ENCODE measurements around the gene PI16.

Gene PI16

DNA sequence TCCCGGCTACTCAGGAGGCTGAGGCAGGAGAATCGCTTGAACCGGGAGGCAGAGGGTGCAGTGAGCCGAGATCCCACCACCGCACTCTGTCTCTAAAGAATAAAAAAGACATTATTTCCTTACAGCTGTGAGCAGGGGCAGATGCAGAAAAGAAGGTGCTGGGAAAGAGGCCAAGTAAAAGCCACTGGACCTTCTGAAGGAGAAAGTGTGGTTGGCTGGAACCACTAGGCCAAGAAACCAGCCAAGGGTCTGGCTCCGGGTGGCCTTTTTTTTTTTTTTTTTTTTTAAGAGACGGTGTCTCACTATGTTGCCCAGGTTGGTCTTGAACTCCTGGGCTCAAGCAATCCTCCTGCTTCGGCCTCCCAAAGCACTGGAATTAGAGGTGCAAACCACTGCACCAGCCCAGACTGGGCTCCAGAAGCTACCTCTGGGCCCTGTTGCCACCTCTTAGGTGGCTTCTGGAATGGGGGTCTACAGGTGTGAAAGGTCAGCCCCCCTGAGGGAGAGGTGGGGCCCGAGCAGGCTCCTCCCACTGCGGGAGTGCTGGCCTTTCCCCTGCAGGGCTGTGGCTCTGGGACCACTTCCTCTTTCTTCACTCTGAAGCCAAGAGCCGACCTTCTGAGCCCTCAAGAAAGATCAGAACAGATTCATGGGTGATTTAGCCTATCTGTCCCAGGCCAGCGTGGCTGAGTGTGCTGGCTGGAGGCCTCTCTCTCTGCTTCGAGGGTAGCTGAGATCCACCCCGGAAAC is 50.7 kb downstream of the PI16 start, which contains the start of gene FGD2:
FGD2 (plus strand) TSS at position 595 of the 750 bp plus-strand sequence. CDS start 163 bp downstream, outside the sequence.
- H3K36me3 ChIP-seq, result no peaks in the 10 kb centered on the region
- no peak within 1 kb of the TSS for H3K27ac ChIP-seq
- TF ChIP-seq, protein P1, sequence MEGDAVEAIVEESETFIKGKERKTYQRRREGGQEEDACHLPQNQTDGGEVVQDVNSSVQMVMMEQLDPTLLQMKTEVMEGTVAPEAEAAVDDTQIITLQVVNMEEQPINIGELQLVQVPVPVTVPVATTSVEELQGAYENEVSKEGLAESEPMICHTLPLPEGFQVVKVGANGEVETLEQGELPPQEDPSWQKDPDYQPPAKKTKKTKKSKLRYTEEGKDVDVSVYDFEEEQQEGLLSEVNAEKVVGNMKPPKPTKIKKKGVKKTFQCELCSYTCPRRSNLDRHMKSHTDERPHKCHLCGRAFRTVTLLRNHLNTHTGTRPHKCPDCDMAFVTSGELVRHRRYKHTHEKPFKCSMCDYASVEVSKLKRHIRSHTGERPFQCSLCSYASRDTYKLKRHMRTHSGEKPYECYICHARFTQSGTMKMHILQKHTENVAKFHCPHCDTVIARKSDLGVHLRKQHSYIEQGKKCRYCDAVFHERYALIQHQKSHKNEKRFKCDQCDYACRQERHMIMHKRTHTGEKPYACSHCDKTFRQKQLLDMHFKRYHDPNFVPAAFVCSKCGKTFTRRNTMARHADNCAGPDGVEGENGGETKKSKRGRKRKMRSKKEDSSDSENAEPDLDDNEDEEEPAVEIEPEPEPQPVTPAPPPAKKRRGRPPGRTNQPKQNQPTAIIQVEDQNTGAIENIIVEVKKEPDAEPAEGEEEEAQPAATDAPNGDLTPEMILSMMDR (IDR thresholded peaks at IDR 0.05; ENCODE audit: low read depth, low read length), result no peak
- H3K4me3 ChIP-seq (ENCODE audit: low read depth, low read length), result no peak within 1 kb of the TSS
- no peaks in the 10 kb centered on the region for H3K27me3 ChIP-seq (ENCODE audit: insufficient read depth, low read depth, severe bottlenecking)
- DNase-seq, result no peak
- H3K9me3 ChIP-seq (ENCODE audit: severe bottlenecking), result no peaks in the 10 kb centered on the region

DNA sequence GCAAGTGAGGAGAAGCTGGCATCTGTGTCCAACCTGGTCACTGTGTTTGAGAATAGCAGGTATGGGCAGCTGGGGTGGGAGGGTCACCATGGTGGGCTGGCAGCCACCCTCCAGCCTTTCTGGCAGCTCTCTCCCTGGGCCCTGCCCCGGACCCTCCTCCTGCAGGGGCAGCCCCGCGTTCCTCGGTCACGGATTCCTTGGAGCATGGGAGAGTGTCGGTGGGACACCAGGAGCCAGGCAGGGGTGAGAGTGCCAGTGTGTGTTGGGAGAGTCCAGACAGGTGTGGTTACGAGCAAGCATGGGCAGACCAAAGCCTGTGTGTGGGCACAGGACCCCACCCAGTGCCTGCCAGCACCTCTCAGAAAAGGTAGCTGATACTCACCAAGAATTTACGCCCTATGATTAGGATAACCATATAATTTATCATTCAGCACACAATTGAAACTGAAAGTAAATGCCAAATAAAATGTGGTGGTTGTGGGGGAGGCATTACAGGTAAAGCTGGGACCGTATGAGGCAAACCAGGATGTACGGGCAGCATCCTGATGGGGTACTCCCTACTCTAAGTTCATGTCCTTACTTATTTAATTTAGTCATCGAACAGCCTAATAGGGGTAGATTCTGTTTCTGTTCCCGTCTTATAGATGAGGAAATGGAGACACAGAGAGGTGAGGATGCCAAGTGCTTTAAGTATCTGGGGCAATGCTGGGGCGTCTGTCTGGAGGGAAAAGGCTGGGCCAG is 51.5 kb downstream of the PI16 start:
- Histone ChIP-seq H3K36me3 (no peaks in the 10 kb centered on the region), H3K27me3 (ENCODE audit: insufficient read depth, low read depth, severe bottlenecking) (no peaks in the 10 kb centered on the region), H3K4me3 (ENCODE audit: low read depth, low read length) (no peak overlapping the region), H3K27ac (no peak overlapping the region), H3K9me3 (ENCODE audit: severe bottlenecking) (no peaks in the 10 kb centered on the region)
- TF ChIP-seq, protein P1 (IDR thresholded peaks at IDR 0.05; ENCODE audit: low read depth, low read length), result no peak
- DNase-seq, result no peak

GRCh38 chr6:37006793-37007339 is 52.3 kb downstream of the PI16 start:
- no peak for DNase-seq
- H3K36me3 ChIP-seq, result no peaks in the 10 kb centered on the region
- H3K27ac ChIP-seq, result no peak overlapping the region
- TF ChIP-seq, protein P1 (IDR thresholded peaks at IDR 0.05; ENCODE audit: low read depth, low read length), result no peak
- no peaks in the 10 kb centered on the region for H3K9me3 ChIP-seq (ENCODE audit: severe bottlenecking)
- no peak overlapping the region for H3K4me3 ChIP-seq (ENCODE audit: low read depth, low read length)
- no peaks in the 10 kb centered on the region for H3K27me3 ChIP-seq (ENCODE audit: insufficient read depth, low read depth, severe bottlenecking)

DNA sequence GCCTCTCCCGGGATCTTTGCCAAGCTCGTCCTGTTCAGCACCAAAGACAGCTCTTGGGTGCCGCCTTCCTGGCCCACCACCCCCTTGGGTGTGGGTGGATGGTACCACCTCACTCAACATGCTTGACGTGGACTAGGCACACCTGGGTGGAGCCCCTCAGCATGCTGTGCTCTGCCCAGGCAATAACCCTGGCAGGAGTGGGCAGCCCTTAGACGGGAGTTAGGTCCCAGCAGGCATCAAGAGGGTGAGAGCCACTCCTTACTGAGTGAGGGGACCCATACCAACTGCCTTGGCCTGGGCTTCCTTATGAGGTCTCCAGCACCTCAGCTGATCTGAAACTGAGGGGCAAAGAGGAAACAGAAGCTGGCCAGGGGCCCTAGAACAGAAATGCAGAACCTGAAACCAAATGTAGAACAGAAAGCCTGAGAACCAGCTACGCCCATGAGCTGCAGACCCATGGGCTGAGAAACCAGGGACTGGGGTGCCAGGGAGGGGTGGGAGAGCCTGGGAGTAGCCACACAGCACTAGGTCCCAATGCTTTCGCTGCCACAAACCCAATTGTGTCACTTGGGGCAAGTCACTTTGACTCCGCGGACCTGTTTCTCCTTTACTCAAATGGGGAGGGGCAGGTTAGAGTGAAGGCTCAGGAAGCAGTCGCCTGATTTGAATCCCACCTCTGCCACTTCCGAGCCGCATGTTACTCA is 53.0 kb downstream of the PI16 start:
- no peak overlapping the region for H3K27ac ChIP-seq
- no peak overlapping the region for H3K4me3 ChIP-seq (ENCODE audit: low read depth, low read length)
- DNase-seq, result no peak
- TF ChIP-seq, protein P1 (IDR thresholded peaks at IDR 0.05; ENCODE audit: low read depth, low read length), result no peak
- no peaks in the 10 kb centered on the region for H3K36me3 ChIP-seq
- H3K27me3 ChIP-seq (ENCODE audit: insufficient read depth, low read depth, severe bottlenecking), result no peaks in the 10 kb centered on the region
- H3K9me3 ChIP-seq (ENCODE audit: severe bottlenecking), result no peaks in the 10 kb centered on the region

- TF ChIP-seq, protein P1 (IDR thresholded peaks at IDR 0.05; ENCODE audit: low read depth, low read length), result no peak
- Histone ChIP-seq H3K9me3 (ENCODE audit: severe bottlenecking) (no peaks in the 10 kb centered on the region), H3K4me3 (ENCODE audit: low read depth, low read length) (no peak overlapping the region), H3K27me3 (ENCODE audit: insufficient read depth, low read depth, severe bottlenecking) (no peaks in the 10 kb centered on the region), H3K27ac (no peak overlapping the region), H3K36me3 (no peaks in the 10 kb centered on the region)
- DNase-seq, result no peak
Measured at GRCh38 chr6:37008484-37009465, 54.2 kb downstream of the PI16 start.

Measured in WERI-Rb-1 (cell line).